ACC112 (cell line): Measurements from ENCODE around the gene SLC35B2.

Experiments
- H2AFZ ChIP-seq: fragments of 200-600 bp; sonication (generic); one replicate; pipeline ENCODE4 v1.6.0; 2017; ENCODE audit warnings: antibody characterized with exemption, low read length; ENCODE audit not compliant: unreplicated experiment
- H3K27ac ChIP-seq: fragments of 200-600 bp; sonication (generic); 2 replicates; pipeline ENCODE4 v1.5.1; 2014; ENCODE audit warnings: low read depth, mild to moderate bottlenecking, antibody characterized with exemption, low read length, moderate library complexity
- H3K27me3 ChIP-seq: fragments of 200-600 bp; sonication (generic); 2 replicates; pipeline ENCODE4 v1.6.1; 2014; ENCODE audit warnings: mild to moderate bottlenecking, antibody characterized with exemption, low read length, moderate library complexity, mixed read lengths; ENCODE audit not compliant: insufficient read depth
- H3K36me3 ChIP-seq: fragments of 200-600 bp; sonication (generic); 2 replicates; pipeline ENCODE4 v1.6.1; 2016; ENCODE audit warnings: mild to moderate bottlenecking, antibody characterized with exemption, low read length, moderate library complexity, mixed read lengths; ENCODE audit not compliant: insufficient read depth
- H3K4me1 ChIP-seq: fragments of 200-600 bp; sonication (generic); one replicate; pipeline ENCODE4 v1.6.1; 2016; ENCODE audit warnings: low read length, mixed read lengths; ENCODE audit not compliant: insufficient read depth, unreplicated experiment, control insufficient read depth
- H3K4me3 ChIP-seq: fragments of 200-600 bp; sonication (generic); 2 replicates; pipeline ENCODE4 v1.5.1; 2014; ENCODE audit warnings: mild to moderate bottlenecking, low read depth, low read length
- H3K79me2 ChIP-seq: fragments of 200-600 bp; sonication (generic); one replicate; pipeline ENCODE4 v1.6.0; 2016; ENCODE audit warnings: low read length; ENCODE audit not compliant: control insufficient read depth, unreplicated experiment, insufficient read depth

The SLC35B2 gene

DNA sequence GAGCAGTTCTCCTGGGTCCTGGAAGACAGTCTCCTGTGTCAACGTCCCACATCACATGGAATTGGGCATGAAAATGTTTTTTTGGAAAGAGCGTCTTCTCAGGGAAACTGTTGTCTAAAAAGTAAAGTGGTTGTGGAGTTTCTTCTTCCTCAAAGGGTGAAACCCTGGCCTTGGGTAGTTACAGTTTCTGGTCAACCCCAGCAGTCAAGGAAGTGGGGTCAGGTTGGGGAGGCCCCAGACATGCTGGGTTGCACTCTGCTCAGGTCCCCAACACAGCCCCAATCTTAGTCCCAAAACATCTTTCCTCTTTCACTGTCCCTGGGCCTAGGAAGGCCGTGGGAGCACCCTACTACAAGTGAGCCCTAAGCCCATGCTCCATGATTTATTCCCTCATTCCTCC, 9.0 kb upstream of the SLC35B2 start:
- H3K4me1 ChIP-seq: peaks cover 11% of the 10 kb centered on the region
- no peak overlapping the region for H2AFZ ChIP-seq
- peaks cover 26% of the 10 kb centered on the region for H3K27me3 ChIP-seq
- peaks cover 12% of the 10 kb centered on the region for H3K79me2 ChIP-seq
- no peaks in the 10 kb centered on the region for H3K36me3 ChIP-seq
- no peak overlapping the region for H3K27ac ChIP-seq
- H3K4me3 ChIP-seq: no peak overlapping the region

DNA sequence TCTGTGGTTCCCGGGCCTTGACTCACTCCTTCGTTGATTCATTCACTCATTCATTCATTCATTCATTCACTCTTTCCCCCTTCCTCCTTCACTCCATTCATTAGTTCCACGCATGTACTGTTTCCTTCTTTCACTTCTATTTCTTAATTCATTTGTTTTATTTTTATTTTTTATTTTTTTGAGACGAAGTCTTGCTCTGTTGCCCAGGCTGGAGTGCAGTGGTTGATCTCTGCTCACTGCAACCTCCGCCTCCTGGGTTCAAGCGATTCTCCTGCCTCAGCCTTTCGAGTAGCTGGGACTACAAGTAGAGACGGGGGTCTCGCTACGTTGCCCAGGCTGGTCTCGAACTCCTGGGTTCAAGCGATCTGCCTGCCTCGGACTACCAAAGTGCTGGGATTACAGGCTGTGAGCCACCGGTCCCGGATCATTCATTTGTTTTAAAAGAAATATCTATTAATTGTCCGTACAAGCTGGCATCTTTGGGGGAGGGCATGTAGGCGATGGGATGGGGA, 8.4 kb upstream of the SLC35B2 start:
- Histone ChIP-seq H3K4me3 (no peak overlapping the region; the same call in 1 of the 2 replicates), H3K27me3 (peaks cover 21% of the 10 kb centered on the region), H3K4me1 (peaks cover 11% of the 10 kb centered on the region), H2AFZ (no peak overlapping the region), H3K36me3 (no peaks in the 10 kb centered on the region), H3K27ac (no peak overlapping the region), H3K79me2 (peaks cover 12% of the 10 kb centered on the region)

- H3K36me3 ChIP-seq: no peaks in the 10 kb centered on the region
- H2AFZ ChIP-seq: no peak within 1 kb of the TSS
- peaks cover 21% of the 10 kb centered on the region for H3K27me3 ChIP-seq
- H3K4me1 ChIP-seq: peaks cover 11% of the 10 kb centered on the region
- H3K4me3 ChIP-seq: peak within 1 kb of the TSS; percentile 82
- peaks cover 12% of the 10 kb centered on the region for H3K79me2 ChIP-seq
- peak within 1 kb of the TSS; percentile 43; the same call in 1 of the 2 replicates for H3K27ac ChIP-seq
Measured at GRCh38 chr6:44265007-44265721, 7.8 kb upstream of the SLC35B2 start, which contains the start of gene NFKBIE. TSS of gene NFKBIE (minus strand) at chr6:44265551. CDS start at chr6:44265346, 205 bp downstream.

- Histone ChIP-seq H3K4me3 (peak overlapping the region; percentile 82), H2AFZ (no peak overlapping the region), H3K27me3 (peaks cover 13% of the 10 kb centered on the region), H3K36me3 (no peaks in the 10 kb centered on the region), H3K4me1 (peaks cover 11% of the 10 kb centered on the region), H3K27ac (peak overlapping the region; percentile 43; the same call in 1 of the 2 replicates), H3K79me2 (peaks cover 12% of the 10 kb centered on the region)
Measured at GRCh38 chr6:44264154-44265006, 7.1 kb upstream of the SLC35B2 start.

DNA sequence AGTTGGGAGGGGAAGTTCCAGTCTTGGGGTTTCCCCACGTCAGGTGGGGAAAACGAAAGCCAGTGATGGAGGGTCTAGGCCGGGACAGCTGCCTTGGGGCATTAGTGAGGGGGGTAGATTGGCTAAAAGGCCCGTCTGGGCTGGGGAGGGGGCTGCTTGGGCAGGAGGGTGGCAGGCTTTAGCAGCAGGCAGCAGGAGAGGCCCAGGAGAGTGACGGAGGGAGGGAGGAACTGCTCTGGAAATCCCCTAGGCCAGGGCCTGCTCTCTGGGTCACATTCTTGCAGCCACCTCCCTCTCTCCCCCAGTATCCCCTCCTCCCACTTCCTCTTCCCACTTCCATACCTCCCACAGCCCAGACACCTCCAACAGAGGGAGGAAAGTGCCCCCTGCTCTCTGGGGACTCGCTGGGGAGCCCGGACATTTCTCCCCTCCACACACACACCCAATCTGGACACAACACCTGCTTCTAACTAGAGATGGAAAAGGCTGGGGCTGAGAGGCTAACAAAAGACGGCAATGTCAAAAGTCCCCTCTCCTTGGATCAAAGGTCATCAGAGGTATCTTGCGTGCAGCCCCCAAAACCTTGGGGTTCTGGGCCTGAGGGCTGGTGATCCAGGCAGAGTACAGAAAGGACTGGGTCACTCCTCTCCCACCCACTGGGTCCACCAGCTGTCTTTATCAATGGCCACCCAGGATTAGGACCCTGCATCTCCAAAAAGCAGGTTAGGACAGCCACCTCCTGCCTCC, 6.2 kb upstream of the SLC35B2 start:
- Histone ChIP-seq H3K79me2 (peaks cover 12% of the 10 kb centered on the region), H3K4me1 (peaks cover 11% of the 10 kb centered on the region), H2AFZ (no peak overlapping the region), H3K27ac (no peak overlapping the region), H3K36me3 (no peaks in the 10 kb centered on the region), H3K4me3 (peak overlapping the region; percentile 82), H3K27me3 (peaks cover 4% of the 10 kb centered on the region; the same call in 1 of the 2 replicates)

GRCh38 chr6:44262467-44263353, 5.4 kb upstream of the SLC35B2 start:
- Histone ChIP-seq H3K27me3 (no peaks in the 10 kb centered on the region), H3K79me2 (peaks cover 12% of the 10 kb centered on the region), H3K27ac (no peak overlapping the region), H2AFZ (no peak overlapping the region), H3K4me1 (peaks cover 14% of the 10 kb centered on the region), H3K36me3 (no peaks in the 10 kb centered on the region), H3K4me3 (peak overlapping the region; percentile 82)

DNA sequence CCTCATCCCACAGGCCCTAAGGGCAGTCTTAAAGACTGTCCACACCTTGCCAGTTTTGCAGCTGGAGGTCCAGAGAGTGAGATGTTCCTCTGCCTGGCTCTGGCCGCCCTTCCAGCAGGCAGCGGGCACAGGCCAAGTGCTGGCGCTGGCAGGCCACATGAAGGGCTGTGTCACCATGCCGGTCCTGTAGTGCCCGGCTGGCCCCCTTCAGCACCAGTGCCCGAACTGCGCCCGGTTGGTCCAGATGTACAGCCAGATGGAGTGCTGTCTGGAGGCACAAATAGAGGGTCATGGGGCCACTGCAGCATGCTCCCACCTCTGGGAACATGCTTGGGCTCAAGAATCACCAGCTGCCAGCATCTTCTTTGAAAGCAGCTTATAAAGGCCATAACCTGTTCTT, 4.3 kb upstream of the SLC35B2 start:
- H3K27ac ChIP-seq: no peak overlapping the region
- H3K36me3 ChIP-seq: no peaks in the 10 kb centered on the region
- H3K79me2 ChIP-seq: peaks cover 15% of the 10 kb centered on the region
- no peak overlapping the region for H3K4me3 ChIP-seq
- peaks cover 16% of the 10 kb centered on the region for H3K4me1 ChIP-seq
- no peak overlapping the region for H2AFZ ChIP-seq
- H3K27me3 ChIP-seq: no peaks in the 10 kb centered on the region

- H2AFZ ChIP-seq: no peak overlapping the region
- no peaks in the 10 kb centered on the region for H3K36me3 ChIP-seq
- no peak overlapping the region for H3K4me3 ChIP-seq
- H3K4me1 ChIP-seq: peaks cover 21% of the 10 kb centered on the region
- no peak overlapping the region for H3K27ac ChIP-seq
- H3K27me3 ChIP-seq: no peaks in the 10 kb centered on the region
- peaks cover 24% of the 10 kb centered on the region for H3K79me2 ChIP-seq
Measured at GRCh38 chr6:44260451-44261297, 3.3 kb upstream of the SLC35B2 start.

GRCh38 chr6:44260011-44260410, 2.7 kb upstream of the SLC35B2 start:
- Histone ChIP-seq H3K4me1 (peaks cover 26% of the 10 kb centered on the region), H3K4me3 (no peak overlapping the region), H3K79me2 (peaks cover 25% of the 10 kb centered on the region), H3K27me3 (no peaks in the 10 kb centered on the region), H2AFZ (no peak overlapping the region), H3K27ac (no peak overlapping the region), H3K36me3 (0 out of 2 replicates have a peak, but pooled peaks cover 4% of the 10 kb centered on the region)
